Adrenal gland (tissue), 19 donors: ENCODE measurements around the gene OR10A6. TPM values are rescaled to one million over a fixed set of nuclear protein-coding genes. Genes with fewer than 3 reads are reported as not detected.

ENCODE experiments used
- DNase-seq, 7 donors: peaks; one replicate each; pipeline ENCODE4 v3.0.0-alpha.2; 2019 to 2020
- H3K27ac ChIP-seq, 5 donors: fragments of 200-600 bp; sonication (generic) in 4 of 5; 1 replicate in 3 of 5; 2 replicates in 2 of 5; pipeline versions ENCODE4 v1.5.1 to v1.8.0; 2016 to 2020; ENCODE audit warnings: mild to moderate bottlenecking in 1 of 5
- H3K27me3 ChIP-seq: fragments of 200-600 bp; 2 replicates; pipeline ENCODE4 v1.8.0; 2021
- H3K36me3 ChIP-seq, 2 donors: fragments of 200-600 bp; replicated peaks in 1 of 2; 1 replicate in 1 of 2; 2 replicates in 1 of 2; pipeline versions ENCODE4 v1.5.1 to v1.8.0; 2018 to 2022
- H3K4me1 ChIP-seq, 2 donors: fragments of 200-600 bp; replicated peaks in 1 of 2; 1 replicate in 1 of 2; 2 replicates in 1 of 2; pipeline versions ENCODE4 v1.5.1 to v1.8.0; 2018 to 2021
- H3K4me3 ChIP-seq, 4 donors: fragments of 200-600 bp; sonication (generic) in 3 of 4; one replicate each; pipeline ENCODE4 v1.5.1; 2016 to 2018
- H3K9me3 ChIP-seq, 3 donors: fragments of 200-600 bp; sonication (generic) in 1 of 3; replicated peaks in 1 of 3; 1 replicate in 2 of 3; 2 replicates in 1 of 3; pipeline versions ENCODE4 v1.5.1 to v1.8.0; 2016 to 2021
- CTCF ChIP-seq, 6 experiments: fragments of 450-650 bp in 4 of 6; fragments of 200-600 bp in 2 of 6; sonication (generic) in 1 of 6; IDR thresholded peaks; 1 replicate in 5 of 6; 2 replicates in 1 of 6; pipeline versions ENCODE4 v1.5.1 to v1.8.0; 2016 to 2021; ENCODE audit warnings: antibody characterized with exemption in 6 of 6, mild to moderate bottlenecking in 2 of 6, moderate library complexity in 1 of 6
- POLR2A ChIP-seq, 2 donors: fragments of 450-650 bp; IDR thresholded peaks; one replicate each; pipeline ENCODE4 v1.6.1; 2017; ENCODE audit warnings: antibody characterized with exemption in 2 of 2, mild to moderate bottlenecking in 2 of 2, moderate library complexity in 1 of 2
- WGBS, 4 donors: extraction: QIAGEN DNeasy Blood & Tissue Kit in 2 of 4; methylation state at CpG; one replicate each; pipeline versions ENCODE4 v1.1.5 to v1.1.7; 2013 to 2017; 5-methylcytosine and 5-hydroxymethylcytosine counted together
- intact Hi-C, 2 donors: fragments of 100-400 bp; cut with DNase I; formaldehyde crosslinking; loops; one replicate each; pipeline versions ENCODE4 v1.14.1 to v1.15.0; 2022 to 2023
- long read RNA-seq, 10 donors: library from polyadenylated mRNA in 3 of 10; unstranded in 2 of 10; stranded (forward) in 1 of 10; transcript quantifications; one replicate each; pipeline ENCODE4 v2.0.0 and lab custom pipeline, GENCODE V29; 2021 to 2026
- polyA plus RNA-seq, 3 donors: library from polyadenylated mRNA; stranded (reverse); fragments of 200-250 nt in 2 of 3; fragments of 350-450 nt in 1 of 3; fragmentation: Illumina TruSeq in 1 of 3; extraction: RNeasy Lipid Tissue Mini Kit (QIAGEN cat#74804) in 1 of 3; gene quantifications; one replicate each; pipeline ENCODE4 v1.2.3, GENCODE V29; 2013 to 2014
- total RNA-seq, 9 donors: library from RNA; depleted of rRNA in 4 of 9; stranded (reverse); fragments of >200 nt in 4 of 9; fragments of 120-200 nt in 1 of 9; fragmentation: NEBNext Ultra II Directional in 1 of 9; extraction: Animal tissue kit (Norgen Biotek cat#: 25700) in 1 of 9; gene quantifications; one replicate each; pipeline versions ENCODE4 v1.1.0 to v1.2.4, GENCODE V29; 2013 to 2023
- donor health status: healthy with polysubstance abuse.
- donor health status: Bipolar disorder and iron deficiency.
- donor health status: DM: yes; HTN: yes; CAD: no.
- donor health status: DM: no; HTN: no; CAD: no.
- donor health status: DM: no; HTN: no; CAD: no.
- donor health status: DM: yes; HTN: yes; CAD: no.

OR10A6 gene
- total RNA-seq (not detected), polyA plus RNA-seq (not detected)
- long read RNA-seq, donor 1: 0 reads
- long read RNA-seq, donor 2: 0 reads
- long read RNA-seq, donor 3: 0 reads
- long read RNA-seq, donor 4: 0 reads
- long read RNA-seq, donor 5: 0 reads
- long read RNA-seq, donor 6: 0 reads
- long read RNA-seq, donor 7: 0 reads
- long read RNA-seq, donor 8: 0 reads
- long read RNA-seq, donor 9: 0 reads
- long read RNA-seq, donor 10: 0 reads

GRCh38 chr11:7931168-7931567, at the start of gene OR10A6:
TSS of gene OR10A6 (minus strand) at chr11:7931268. CDS start at chr11:7928662, 2,606 bp downstream.
- intact Hi-C loops: no loop called here
- Histone ChIP-seq H3K4me3 (no peak within 1 kb of the TSS), H3K27me3 (peaks cover 4% of the 10 kb centered on the region), H3K4me1 (no peaks in the 10 kb centered on the region), H3K27ac (no peak within 1 kb of the TSS), H3K9me3 (no peaks in the 10 kb centered on the region), H3K36me3 (no peaks in the 10 kb centered on the region)
- DNase-seq: no peak
- TF ChIP-seq CTCF (IDR thresholded peaks at IDR 0.05) (no peak), POLR2A (IDR thresholded peaks at IDR 0.05) (no peak)
- 63 to 69% (median 64%) methylated on average over 4 of the region's 4 CpGs for WGBS, 4 donors

GRCh38 chr11:7977232-7977917, 46.3 kb upstream of the OR10A6 start:
- intact Hi-C loops: no loop called here
- WGBS, 4 donors: 53 to 73% (median 58%) methylated on average over 5 of the region's 5 CpGs
- H3K9me3 ChIP-seq: no peaks in the 10 kb centered on the region

GRCh38 chr11:7974668-7975067, 43.6 kb upstream of the OR10A6 start:
- TF ChIP-seq POLR2A (IDR thresholded peaks at IDR 0.05) (no peak), CTCF (IDR thresholded peaks at IDR 0.05) (no peak)
- Histone ChIP-seq H3K4me1 (no peaks in the 10 kb centered on the region), H3K27me3 (no peaks in the 10 kb centered on the region), H3K27ac (no peak overlapping the region), H3K4me3 (no peak overlapping the region), H3K9me3 (no peaks in the 10 kb centered on the region), H3K36me3 (no peaks in the 10 kb centered on the region)
- 64 to 82% (median 74%) methylated on average over 2 of the region's 2 CpGs for WGBS, 4 donors
- no peak for DNase-seq
- intact Hi-C loops: no loop called here

More at GRCh38 chr11:7977232-7977917, 46.3 kb upstream of the OR10A6 start:
- Histone ChIP-seq H3K27me3 (no peaks in the 10 kb centered on the region), H3K36me3 (no peaks in the 10 kb centered on the region), H3K27ac (no peak overlapping the region), H3K4me1 (no peaks in the 10 kb centered on the region), H3K4me3 (no peak overlapping the region)
- DNase-seq: no peak
- TF ChIP-seq CTCF (IDR thresholded peaks at IDR 0.05) (no peak), POLR2A (IDR thresholded peaks at IDR 0.05) (no peak)

GRCh38 chr11:7973011-7973410, 41.9 kb upstream of the OR10A6 start:
- WGBS, 4 donors: 80 to 88% (median 84%) methylated on average over 5 of the region's 5 CpGs
- no peaks in the 10 kb centered on the region for H3K9me3 ChIP-seq
- DNase-seq: no peak
- no peak overlapping the region for H3K4me3 ChIP-seq
- intact Hi-C loops: no loop called here
- H3K4me1 ChIP-seq: no peaks in the 10 kb centered on the region
- TF ChIP-seq CTCF (IDR thresholded peaks at IDR 0.05) (no peak), POLR2A (IDR thresholded peaks at IDR 0.05) (no peak)
- no peaks in the 10 kb centered on the region for H3K36me3 ChIP-seq
- H3K27ac ChIP-seq: no peak overlapping the region
- H3K27me3 ChIP-seq: no peaks in the 10 kb centered on the region
